HG03095 (cell line): ENCODE data around the gene CTPS2.
"Not testable (repeated sequence)": the region's sequence is repeated elsewhere in the genome, so short reads cannot be mapped to it uniquely, and the experiment has no call there.

Experiments
- ATAC-seq: cut with Tn5 transposase; IDR thresholded peaks from one replicate; pipeline ENCODE4 v1.9.1; 2021; ENCODE audit warnings: moderate library complexity; ENCODE audit not compliant: unreplicated experiment

Gene CTPS2

GRCh38 chrX:16610121-16610621 lies 102.3 kb downstream of the CTPS2 start:
- ATAC-seq = no peak

GRCh38 chrX:16606142-16606720 lies 106.2 kb downstream of the CTPS2 start:
- ATAC-seq = no peak

GRCh38 chrX:16604337-16604736 lies 108.1 kb downstream of the CTPS2 start:
- ATAC-seq = no peak

- ATAC-seq = no peak
These were observed 108.6 kb downstream of the CTPS2 start for GRCh38 chrX:16603822-16604221.

- ATAC-seq = not testable (repeated sequence)
These were observed 109.2 kb downstream of the CTPS2 start for GRCh38 chrX:16603235-16603634.

- no peak for ATAC-seq
These were observed 110.6 kb downstream of the CTPS2 start for GRCh38 chrX:16601885-16602284.

- ATAC-seq = no peak
These were observed 118.0 kb downstream of the CTPS2 start for GRCh38 chrX:16594490-16594889.

GRCh38 chrX:16593801-16594200 lies 118.7 kb downstream of the CTPS2 start:
- no peak for ATAC-seq

- ATAC-seq = no peak
These were observed 120.2 kb downstream of the CTPS2 start for GRCh38 chrX:16592194-16592770.

GRCh38 chrX:16589826-16590225 lies 122.6 kb downstream of the CTPS2 start:
- no peak for ATAC-seq

GRCh38 chrX:16589211-16589610 lies 123.3 kb downstream of the CTPS2 start:
- no peak for ATAC-seq

- ATAC-seq = no peak
These were observed 124.2 kb downstream of the CTPS2 start for GRCh38 chrX:16588266-16588665.

- no peak for ATAC-seq
These were observed 124.6 kb downstream of the CTPS2 start for GRCh38 chrX:16587836-16588235.

- no peak for ATAC-seq
These were observed 125.9 kb downstream of the CTPS2 start for GRCh38 chrX:16586377-16587112.

GRCh38 chrX:16585486-16586376 lies 126.7 kb downstream of the CTPS2 start:
- ATAC-seq = no peak

- ATAC-seq = not testable (repeated sequence)
These were observed 132.3 kb downstream of the CTPS2 start for GRCh38 chrX:16580004-16580797.

GRCh38 chrX:16579517-16579916 lies 133.0 kb downstream of the CTPS2 start:
- ATAC-seq = no peak

GRCh38 chrX:16578218-16578617 lies 134.3 kb downstream of the CTPS2 start:
- no peak for ATAC-seq

GRCh38 chrX:16577483-16578029 lies 134.9 kb downstream of the CTPS2 start:
- ATAC-seq = no peak

GRCh38 chrX:16575388-16575787 lies 137.1 kb downstream of the CTPS2 start:
- not testable (repeated sequence) for ATAC-seq
